NCI-H2196 treated with DMSO at 0.1 percent for 48 hours (cell line): ENCODE results near the gene REPIN1.
"Not testable (repeated sequence)": the region's sequence is repeated elsewhere in the genome, so short reads cannot be mapped to it uniquely, and the experiment has no call there.

Experiments
- DNase-seq: peaks from one replicate; lab custom pipeline; 2025; ENCODE audit not compliant: unreplicated experiment; lab: John Stamatoyannopoulos, UW

The REPIN1 gene

DNA sequence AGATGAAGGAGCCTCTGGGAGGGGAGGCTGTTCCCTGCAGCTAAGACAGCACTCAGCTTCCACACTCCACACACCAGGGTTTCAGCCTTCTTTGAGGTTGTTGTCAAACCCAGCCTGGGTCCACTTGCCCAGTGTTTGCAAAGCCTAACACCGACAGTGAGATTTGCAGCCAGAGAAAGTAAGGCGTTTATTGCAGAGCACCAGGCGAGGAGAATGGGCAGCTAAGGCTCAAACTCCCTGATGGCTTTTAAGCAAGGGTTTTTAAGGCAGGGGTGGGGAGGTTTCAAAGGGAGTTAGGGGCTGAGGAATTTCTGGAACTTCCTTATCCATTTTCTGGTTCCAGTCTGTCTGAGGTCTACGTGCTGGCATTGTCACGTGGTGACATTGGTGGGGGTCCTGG, 5.8 kb downstream of the REPIN1 start:
- no peak for DNase-seq

DNA sequence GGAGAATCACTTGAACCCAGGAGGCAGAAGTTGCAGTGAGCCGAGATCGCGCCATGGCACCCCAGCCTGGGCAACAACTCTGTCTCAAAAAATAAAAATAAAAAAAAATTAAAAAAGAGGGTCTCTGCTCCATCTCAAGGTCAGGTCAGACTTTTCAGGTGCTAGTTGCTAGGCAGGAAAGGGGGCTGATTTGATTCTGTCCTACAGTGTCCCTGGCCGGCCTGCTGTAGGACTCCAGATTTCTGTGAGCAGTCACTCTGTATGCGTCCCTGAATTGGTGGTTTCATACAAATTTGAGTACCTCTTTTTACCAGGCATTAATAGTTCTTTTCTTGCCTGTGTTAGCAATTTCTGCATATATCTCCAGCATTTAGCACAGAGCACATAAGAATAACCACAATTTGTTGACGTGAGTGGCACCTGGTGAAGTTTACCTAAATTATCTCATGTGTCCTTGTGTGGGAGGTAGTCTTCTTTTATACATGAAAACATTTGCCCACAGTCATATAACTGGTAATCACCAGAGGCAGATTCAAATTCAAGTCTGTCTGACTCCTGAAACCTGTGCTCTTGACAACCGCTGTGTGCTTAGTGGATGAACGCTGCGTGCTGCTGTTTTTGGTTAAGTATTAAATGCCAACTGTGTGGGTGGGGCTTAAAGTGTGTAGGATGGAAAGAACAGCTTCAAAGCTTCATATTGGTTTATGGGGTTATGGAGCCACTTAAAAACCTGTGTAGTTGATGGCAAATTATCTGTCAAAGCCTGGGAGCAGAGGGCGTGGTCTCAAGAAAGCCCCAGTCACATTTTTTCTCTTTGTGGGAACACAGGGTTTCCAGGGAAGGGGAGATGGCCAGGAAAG, 7.3 kb downstream of the REPIN1 start:
- DNase-seq = no peak

DNA sequence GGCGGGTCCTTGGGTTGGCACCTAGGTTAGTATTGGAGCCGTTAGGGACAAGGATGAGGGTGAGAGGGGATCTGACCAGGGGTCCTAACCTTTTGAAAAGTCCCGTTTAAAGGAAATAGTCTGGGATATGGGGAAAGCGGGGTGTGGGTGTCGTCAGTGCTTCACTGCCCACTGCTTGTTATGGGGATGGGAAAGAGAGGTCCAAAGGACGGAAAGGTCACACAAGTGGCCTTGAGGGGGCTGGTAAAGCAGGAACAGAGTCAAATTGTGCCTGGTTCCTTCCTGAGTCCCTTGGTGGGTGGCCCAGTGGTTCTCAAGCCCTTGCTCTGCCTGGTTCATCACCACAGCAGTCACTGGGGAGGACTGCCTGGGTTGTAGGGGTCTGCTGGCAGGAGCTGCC, 7.9 kb downstream of the REPIN1 start:
- DNase-seq = no peak

DNA sequence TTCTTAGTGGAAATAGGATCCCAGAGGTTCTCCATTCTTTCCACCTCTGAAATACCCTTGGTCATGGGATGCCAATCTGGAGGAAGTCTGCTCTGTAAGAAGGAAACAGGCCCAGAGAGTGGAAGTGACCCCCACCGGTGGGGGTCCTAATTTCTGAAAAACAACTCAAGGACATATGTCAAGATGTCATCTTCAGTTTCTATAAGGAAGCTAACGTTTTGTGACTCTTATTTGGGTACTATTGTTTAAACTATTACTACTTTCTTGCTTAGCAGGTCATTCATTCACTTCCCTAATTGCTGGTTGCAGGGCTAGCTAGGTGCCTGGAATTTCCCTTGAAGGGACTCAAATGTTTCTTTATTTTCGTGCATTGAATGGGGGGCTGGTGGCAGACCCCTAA, 8.6 kb downstream of the REPIN1 start:
- DNase-seq = no peak

DNA sequence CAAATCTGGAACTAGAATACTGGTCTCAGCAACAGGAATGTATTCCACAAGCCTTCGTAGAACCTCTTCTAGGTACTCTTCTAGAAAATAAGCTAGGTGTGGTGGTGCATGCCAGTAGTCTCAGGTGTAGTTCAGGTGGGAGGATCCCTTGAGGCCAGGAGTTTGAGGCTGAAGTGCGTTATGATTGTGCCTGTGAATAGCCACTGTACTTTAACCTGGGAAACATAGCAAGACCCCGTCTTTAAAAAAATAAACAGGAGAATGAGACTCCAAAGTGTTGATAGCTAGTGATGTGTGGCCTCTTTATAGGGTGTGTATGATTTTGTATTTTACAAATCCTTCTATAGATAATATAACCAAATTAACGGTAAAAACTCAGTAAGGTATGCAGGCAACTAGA, 9.0 kb downstream of the REPIN1 start:
- no peak for DNase-seq

DNA sequence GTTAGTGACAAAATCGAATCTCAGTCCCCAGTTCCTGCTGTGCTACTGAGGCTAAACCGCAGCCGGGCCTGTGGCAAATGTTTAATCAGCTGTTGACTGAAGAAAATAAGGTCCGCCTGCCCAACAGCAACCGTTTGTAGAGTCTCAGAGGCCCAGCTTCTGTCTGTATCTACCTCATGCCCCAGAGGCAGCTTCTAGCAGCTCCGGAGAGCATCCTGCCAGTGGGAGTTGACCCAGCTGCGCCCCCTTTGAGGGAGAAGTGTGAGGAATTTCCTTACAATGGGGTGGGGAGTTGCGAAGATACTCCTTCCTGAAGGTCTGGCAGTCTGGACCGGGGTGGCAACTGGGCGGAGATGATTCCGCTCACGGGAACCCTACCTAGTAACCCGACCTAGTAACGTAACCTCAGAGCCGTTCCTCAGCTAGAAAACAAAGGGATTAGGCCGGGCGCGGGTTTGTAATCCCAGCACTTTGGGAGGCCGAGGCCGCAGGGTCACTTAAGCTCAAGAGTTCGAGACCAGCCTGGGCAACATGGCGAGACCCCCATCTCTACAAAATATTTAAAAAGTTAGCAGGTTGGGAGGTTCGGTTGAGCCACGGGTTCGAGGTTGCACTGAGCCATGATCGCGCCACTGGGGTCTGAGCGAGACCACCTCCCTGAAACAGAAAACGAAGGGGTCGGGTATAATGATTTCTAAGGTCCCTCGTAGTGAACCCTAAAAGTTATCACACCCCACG, 9.7 kb downstream of the REPIN1 start:
- DNase-seq = peak; percentile 85

DNA sequence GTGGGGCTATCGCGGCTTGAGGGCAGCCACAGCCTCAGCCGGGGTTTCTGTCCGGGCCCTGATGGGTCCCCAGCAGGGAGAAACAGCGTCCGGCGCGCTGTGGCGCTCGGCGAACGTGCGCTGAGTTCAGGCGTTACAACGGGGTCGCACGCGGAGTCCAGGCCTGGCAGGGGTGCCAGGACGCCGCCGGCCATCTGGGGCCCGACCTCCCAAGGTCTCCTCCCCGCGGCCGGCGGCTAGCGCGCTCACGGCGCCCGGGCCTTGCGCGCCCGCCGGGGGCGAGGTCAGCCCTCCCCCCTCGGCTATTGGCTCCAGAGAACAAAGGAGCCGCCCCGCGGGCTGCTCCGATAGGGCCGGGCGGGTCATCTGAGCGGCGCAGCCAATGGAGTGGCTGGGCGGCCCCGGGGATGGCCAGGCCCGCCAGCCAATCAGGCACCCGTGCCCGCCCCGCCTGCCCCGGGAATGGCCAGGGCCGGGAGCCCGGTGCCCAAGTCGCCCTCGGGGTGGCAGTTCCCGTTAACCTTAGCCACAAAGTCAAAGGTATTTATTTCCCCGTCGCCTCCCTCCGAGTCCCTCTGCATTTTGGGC, 10.3 kb downstream of the REPIN1 start, which contains the start of gene ZNF775:
ZNF775 (plus strand) TSS at position 478 of the 588 bp plus-strand sequence. CDS start 9,141 bp downstream, outside the sequence.
- DNase-seq = peak; percentile 96

DNA sequence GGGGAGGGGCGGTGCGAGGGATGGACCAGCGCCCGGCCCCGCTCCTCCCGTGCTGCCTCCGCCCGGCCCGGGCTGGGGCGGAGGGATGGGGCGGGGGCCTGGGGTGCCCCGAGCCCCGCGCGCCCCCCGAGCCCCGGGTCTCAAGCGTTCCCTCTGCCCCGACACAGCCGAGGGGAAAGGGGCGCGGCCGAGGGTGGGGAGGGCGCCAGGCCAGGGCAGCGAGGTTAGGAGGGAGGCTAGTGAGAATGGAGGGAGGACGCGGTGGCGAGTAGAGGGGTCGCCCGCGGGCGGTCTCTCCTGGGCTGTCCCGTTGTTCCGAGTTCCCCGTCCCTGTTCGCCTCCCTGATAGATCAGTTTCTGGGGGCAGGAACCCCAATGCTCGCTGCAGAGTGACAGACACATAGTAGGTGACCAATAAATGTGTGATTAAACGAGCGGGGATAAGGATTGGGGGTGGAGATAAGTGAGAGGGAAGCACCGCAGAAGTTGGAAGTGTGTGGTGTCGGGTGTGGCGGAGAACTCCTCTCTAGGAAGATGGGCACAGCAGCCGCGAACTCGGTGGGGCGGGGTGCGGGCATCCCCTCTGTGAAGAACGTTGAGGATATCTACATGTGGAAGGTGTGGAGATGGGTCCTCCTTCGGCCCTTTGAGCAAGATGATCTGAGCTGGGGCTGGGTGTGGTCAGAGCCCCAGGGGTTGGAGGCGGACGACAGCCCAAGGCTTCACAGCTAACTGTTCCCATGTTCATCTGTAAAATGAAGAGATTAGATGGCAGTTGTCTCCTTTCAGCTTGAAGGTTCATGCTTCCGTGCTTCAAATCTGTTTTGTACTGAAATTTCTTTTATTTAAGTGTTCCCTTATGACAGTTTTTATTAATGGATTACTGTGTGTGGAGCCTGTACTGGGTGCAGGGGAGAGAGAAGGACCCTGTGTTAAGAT, 11.1 kb downstream of the REPIN1 start:
- DNase-seq = no peak

DNA sequence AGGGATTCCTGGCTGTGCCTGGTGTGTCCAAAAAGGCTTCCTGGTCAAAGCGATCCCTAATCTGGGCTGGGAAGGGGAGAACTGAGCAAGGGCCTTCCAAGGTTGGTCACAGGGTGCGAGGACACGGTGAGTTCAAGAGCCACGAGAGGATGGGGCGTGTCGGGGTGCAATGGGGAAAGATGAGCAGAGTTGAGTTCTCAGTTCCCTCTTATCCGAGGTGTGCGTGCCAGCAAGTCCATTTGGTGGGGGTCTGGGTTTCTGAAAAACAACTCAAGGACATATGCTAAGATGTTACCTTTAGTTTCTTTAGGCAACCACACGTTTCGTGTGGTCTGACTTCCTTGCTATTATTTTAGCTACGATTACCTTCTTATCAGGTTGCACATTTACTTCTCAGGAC, 11.8 kb downstream of the REPIN1 start:
- DNase-seq = no peak

DNA sequence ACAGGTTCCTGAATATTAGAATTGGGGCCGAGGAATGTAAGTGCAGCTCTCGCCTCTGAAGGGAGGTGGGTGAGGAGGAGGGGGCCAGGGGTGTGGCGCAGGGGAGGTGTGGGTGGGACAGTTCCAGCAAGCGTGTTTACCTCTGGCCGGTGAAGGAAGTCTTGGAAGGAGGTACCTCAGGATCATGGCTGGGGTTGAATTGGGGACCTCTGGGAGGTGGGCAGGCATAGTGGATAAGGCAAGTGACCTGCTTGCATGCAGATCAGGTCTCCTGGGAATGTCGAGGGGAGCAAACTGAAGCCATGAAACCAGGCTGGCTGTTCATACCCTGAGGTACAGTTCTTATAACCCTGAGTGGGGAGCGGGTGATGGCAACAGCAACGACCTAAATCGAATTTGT, 12.5 kb downstream of the REPIN1 start:
- no peak for DNase-seq

DNA sequence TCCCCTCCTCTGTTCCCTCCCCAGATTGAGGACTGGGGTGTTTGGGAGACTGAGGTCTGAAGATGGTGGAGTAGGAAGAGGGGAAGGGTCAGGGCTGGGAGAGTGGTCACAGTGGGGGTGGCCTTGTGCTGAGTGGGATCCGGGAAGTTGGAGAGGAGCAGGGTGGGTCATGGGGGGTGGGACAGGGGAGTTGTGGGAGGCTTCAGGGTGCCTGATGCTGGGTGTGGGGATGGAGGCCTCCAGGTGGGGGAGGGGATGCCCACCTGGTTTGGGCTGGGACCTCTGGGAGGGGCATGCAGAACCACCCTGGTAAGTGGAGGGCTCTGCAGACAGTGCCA, 13.1 kb downstream of the REPIN1 start:
- no peak for DNase-seq

DNA sequence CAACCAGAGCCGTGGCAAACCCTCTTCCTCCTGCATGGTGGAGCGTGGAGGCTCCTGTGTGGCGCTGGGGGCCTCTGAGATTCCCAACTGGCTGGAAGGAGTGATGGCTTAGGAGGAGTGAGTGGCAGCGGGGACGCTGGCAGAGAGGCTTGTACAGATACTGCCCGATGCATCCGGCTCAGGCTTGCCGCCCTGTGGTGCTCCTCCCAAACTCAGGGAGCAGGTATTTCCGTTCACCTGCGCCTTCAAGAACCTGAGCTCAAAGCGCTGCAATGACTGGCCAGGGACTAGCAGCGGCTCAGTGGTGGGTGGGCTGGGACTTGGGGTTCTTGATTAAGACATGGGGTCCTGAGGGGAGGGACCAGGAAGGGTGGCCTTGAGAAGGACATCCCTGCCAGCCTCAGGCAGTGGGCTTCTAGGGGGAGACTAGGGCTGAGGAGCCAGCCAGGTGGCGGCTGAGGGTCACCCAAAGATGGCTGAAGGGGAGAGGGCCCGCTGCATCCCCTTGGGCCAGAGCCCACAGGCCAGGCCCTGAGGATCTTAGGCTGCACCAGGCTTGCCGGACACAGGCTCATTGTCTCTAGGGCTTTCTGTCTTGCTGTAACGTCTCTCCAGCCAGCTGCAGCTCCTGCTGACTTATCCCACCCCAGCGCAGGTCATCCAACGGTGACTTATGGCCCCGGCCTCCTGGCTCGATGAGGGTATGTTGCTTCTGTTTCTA, 13.7 kb downstream of the REPIN1 start:
- no peak for DNase-seq

DNA sequence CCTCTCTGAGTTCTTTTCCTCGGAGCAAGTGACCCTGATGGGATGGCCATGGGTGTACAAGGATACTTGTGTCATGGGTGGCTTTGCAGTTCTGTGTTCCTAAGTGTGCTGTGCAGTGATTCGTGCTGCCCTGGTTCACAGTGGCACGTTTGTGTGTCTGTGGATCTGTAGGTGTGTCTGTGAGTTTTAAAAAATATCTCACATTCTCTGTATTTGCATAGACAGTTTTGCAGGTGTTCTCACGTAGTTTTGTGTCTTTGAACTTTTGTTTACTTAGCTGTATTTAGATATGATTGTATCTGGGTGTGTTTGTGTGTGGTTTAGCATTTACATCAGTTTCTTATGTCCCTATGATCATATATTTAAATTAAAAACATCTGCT, 14.2 kb downstream of the REPIN1 start:
- DNase-seq = no peak

DNA sequence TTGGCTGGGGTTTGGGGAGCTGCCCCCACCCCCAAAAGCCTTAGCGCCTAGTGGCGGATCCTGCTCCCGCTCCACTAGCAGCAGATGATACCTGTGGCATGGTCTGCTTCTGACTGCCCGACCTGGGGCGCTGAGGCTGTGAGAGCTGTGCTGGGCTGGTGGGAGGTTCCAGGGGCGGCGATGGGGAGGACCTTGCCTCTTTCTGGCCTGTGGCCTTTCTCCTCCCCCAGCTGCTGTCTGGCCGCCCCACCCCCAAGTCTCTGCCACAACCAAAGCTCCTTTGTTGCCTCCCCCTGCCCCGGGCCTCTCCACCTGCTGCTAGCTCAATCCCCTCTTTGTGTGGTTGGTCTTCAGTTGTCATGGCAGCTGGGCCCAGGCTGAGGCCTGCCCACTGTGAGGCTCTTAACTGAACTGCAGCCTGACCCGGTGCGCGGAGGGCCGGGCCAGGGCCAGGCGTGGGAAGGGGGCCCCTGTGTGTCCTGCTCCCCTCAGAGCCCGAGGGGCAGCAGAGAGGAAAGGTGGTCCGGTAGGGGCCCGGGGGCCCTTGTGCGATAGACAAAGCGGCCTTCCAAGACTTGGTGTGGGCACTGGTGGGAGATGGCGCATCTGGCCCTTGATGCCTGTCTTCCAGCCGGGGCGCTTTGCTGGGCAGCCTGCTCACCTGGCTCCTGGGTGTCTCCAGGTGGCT, 15.2 kb downstream of the REPIN1 start:
- DNase-seq = peak; percentile 98

DNA sequence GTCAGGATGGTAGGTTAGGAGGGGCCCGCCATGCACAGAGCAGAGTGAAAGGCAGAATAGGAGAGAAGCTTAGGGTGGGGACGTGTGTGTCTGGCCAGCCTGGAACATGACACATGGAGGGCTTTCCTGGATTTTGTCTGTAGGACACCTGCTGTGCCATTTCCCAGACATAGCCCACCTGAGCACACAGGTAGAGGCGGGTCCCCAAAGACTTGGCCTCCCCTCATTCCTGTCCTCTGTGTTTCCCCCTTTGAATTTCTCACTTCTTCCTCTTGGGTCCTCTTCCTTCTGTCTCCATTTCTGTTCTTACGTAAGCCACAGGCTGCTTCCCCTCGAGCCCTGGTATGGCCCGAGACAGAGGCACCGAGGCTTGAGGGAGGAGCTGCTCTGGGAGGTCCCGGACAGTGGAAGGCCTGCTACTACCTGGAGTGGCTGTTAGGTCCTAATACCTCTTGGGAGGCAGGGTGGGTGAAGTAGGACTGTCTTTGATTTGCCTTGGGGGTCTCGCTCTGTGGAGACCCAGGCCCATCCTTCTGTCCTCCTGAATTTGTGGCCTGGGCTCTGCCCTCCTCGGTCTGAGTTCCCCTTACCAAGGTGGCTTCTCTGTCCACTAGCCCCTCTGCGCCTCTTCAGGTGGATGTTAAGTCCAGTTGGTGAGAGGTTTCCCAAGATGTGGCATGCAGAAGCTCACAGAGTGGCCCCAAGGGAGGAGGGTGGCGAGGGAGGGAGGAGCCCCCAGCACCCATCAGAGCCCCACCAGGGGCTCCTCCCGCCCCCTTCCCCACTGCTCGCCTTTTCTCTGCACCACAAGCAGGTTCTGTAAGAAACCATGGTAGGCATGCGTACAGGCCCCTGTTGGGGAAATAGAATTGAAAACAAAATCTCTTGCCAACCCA, 16.0 kb downstream of the REPIN1 start:
- no peak for DNase-seq

DNA sequence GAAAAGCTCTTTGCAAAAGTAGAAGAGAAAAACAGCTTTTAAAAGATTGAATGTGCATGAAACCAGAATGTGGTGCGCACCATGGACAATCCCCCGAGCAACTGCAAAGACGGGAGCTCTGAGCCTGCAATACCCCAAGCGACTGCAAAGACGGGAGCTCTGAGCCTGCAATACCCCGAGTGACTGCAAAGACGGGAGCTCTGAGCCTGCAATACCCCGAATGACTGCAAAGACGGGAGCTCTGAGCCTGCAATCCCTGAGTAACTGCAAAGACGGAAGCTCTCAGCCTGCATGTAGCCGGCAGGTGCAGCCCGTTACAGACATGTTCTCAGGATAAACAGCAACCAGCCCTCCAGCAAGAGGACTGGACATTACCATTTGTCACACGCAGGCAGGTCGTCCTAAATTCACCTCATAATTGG, 16.7 kb downstream of the REPIN1 start:
- no peak for DNase-seq

DNA sequence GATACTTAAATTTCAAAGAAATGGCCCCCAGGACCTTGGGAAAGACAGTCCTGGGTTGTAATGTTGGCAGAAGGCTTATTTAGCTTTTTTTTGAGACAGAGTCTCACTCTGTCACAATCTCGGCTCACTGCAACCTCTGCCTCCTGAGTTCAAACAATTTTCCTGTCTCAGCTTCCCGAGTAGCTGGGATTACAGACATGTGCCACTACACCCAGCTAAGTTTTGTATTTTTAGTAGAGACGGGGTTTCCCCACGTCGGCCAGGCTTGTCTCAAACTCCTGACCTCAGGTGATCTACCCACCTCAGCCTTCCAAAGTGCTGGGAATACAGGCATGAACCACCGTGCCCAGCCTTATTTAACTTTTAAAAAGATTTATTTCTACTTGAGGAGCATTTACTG, 17.3 kb downstream of the REPIN1 start:
- not testable (repeated sequence) for DNase-seq

DNA sequence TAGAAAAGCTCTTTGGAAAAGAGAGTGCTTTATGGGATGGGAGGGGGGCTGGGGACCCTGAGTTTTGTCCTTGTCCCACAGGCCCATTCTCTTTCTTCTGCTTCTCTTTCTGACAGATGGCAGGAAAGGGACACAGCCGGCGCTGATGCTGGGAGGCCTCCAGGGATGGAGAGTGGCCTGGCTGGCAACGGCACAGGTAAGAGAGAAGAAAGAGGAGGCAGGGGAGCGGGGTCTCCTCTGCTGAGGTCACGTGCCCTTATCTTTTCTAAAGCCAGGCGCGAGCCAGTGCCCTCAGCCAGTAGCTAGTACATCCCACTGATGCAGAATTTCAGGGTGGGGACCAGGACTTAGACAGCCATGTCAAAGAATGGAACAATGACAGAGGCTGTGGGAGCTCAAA, 19.7 kb downstream of the REPIN1 start:
- no peak for DNase-seq
